Lower leg skin (tissue), 4 donors: ENCODE data around the gene CMTM4. TPM values are rescaled to one million over a fixed set of nuclear protein-coding genes. Genes with fewer than 3 reads are reported as not detected.
A peak's percentile ranks its signal among the peaks of the same experiment; 100 is the strongest.

Source experiments
- DNase-seq, 2 donors: peaks; one replicate each; pipeline ENCODE4 v3.0.0-alpha.2; 2019; ENCODE audit warnings: low spot score in 2 of 2
- H3K4me3 ChIP-seq: fragments of 200-600 bp; sonication (generic); 2 replicates; pipeline ENCODE4 v1.5.1; 2017; ENCODE audit warnings: mild to moderate bottlenecking, low read depth; ENCODE audit not compliant: poor library complexity, severe bottlenecking
- CTCF ChIP-seq, 3 donors: fragments of 450-650 bp; IDR thresholded peaks; one replicate each; pipeline ENCODE4 v1.5.1; 2016; ENCODE audit warnings: antibody characterized with exemption in 3 of 3, mild to moderate bottlenecking in 3 of 3, moderate library complexity in 2 of 3
- POLR2A ChIP-seq, 2 donors: fragments of 450-650 bp; IDR thresholded peaks; one replicate each; pipeline ENCODE4 v1.6.1; 2016 to 2017; ENCODE audit warnings: antibody characterized with exemption in 2 of 2, mild to moderate bottlenecking in 1 of 2, moderate library complexity in 1 of 2
- WGBS, 2 donors: methylation state at CpG; one replicate each; pipeline ENCODE4 v1.1.5; 2018; 5-methylcytosine and 5-hydroxymethylcytosine counted together
- intact Hi-C: fragments of 100-400 bp; cut with DNase I; formaldehyde crosslinking; loops from one replicate; pipeline ENCODE4 v1.15.0; 2023; ENCODE audit warnings: low total_unique reads
- total RNA-seq, 4 donors: library from RNA; depleted of rRNA; stranded (reverse); fragments of >200 nt; gene quantifications; one replicate each; pipeline ENCODE4 v1.1.0, GENCODE V29; 2016

CMTM4 gene
- total RNA-seq, 4 donors from 2014 or later: 11.1 to 30.2 (median 22.5) TPM

- intact Hi-C loops: no loop called here
- peak in 1 of 2 donors; percentile 88 for DNase-seq
- 51 to 60% methylated on average over 10 of the region's 10 CpGs for WGBS, 2 donors
- TF ChIP-seq POLR2A (IDR thresholded peaks at IDR 0.05) (no peak), CTCF (IDR thresholded peaks at IDR 0.05) (no peak)
- H3K4me3 ChIP-seq: no peak overlapping the region
These were observed 90.4 kb downstream of the CMTM4 start for GRCh38 chr16:66605979-66606751.

- 8 to 11% methylated on average over 20 to 40 of the region's 61 CpGs for WGBS, 2 donors
- DNase-seq: peak in 1 of 2 donors; percentile 94
- H3K4me3 ChIP-seq: peak overlapping the region; percentile 55
- intact Hi-C loops: no loop called here
- TF ChIP-seq POLR2A (IDR thresholded peaks at IDR 0.05) (no peak), CTCF (IDR thresholded peaks at IDR 0.05) (no peak)
These were observed 91.2 kb downstream of the CMTM4 start for GRCh38 chr16:66605177-66605978.

GRCh38 chr16:66604376-66605176 is 92.0 kb downstream of the CMTM4 start, which contains the start of gene CMTM3:
CMTM3 (plus strand) TSS chr16:66604704; CDS start chr16:66604806, 102 bp downstream.
- peak within 1 kb of the TSS; percentile 55 for H3K4me3 ChIP-seq
- TF ChIP-seq CTCF (IDR thresholded peaks at IDR 0.05) (no peak), POLR2A (IDR thresholded peaks at IDR 0.05) (no peak)
- intact Hi-C loops: no loop called here
- DNase-seq: peak in 1 of 2 donors; percentile 95
- WGBS, 2 donors: 0 to 1% methylated on average over 25 to 35 of the region's 96 CpGs

GRCh38 chr16:66603537-66604375 is 92.8 kb downstream of the CMTM4 start:
- no peak for TF ChIP-seq POLR2A (IDR thresholded peaks at IDR 0.05)
- peak in 1 of 3 donors; percentile 60 for TF ChIP-seq CTCF (IDR thresholded peaks at IDR 0.05)
- H3K4me3 ChIP-seq: peak overlapping the region; percentile 55
- peak; percentile 47 to 92 for DNase-seq
- WGBS, 2 donors: 13 to 16% methylated on average over 24 to 32 of the region's 32 CpGs
- intact Hi-C loops: no loop called here

- WGBS, 2 donors: 100% methylated on average over 2 to 5 of the region's 5 CpGs
- intact Hi-C loops: no loop called here
- H3K4me3 ChIP-seq: no peak overlapping the region
- DNase-seq: no peak
- TF ChIP-seq POLR2A (IDR thresholded peaks at IDR 0.05) (no peak), CTCF (IDR thresholded peaks at IDR 0.05) (no peak)
These were observed 95.1 kb downstream of the CMTM4 start for GRCh38 chr16:66601471-66601870.
